ENCODE results near the gene MDFIC.

The MDFIC gene

DNA sequence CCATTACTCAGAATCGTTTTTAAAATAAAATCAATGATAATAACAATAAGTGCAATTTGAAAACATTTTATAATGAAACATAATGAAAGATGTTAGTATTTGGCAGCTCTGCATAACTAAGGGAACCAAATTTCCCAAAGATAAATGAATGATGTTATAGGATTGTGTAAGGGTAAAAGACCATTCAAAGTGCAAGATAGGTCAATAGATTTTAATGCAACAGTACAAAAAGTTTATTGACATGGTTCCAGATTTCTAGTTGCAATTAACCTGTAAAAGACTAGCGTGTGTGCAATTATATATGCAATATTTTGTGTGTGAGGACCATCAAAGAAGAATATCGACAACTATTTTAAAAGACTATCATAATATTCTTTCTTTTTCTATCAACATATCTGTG, 122.3 kb downstream of the MDFIC start:
- DNase-seq = no peak

DNA sequence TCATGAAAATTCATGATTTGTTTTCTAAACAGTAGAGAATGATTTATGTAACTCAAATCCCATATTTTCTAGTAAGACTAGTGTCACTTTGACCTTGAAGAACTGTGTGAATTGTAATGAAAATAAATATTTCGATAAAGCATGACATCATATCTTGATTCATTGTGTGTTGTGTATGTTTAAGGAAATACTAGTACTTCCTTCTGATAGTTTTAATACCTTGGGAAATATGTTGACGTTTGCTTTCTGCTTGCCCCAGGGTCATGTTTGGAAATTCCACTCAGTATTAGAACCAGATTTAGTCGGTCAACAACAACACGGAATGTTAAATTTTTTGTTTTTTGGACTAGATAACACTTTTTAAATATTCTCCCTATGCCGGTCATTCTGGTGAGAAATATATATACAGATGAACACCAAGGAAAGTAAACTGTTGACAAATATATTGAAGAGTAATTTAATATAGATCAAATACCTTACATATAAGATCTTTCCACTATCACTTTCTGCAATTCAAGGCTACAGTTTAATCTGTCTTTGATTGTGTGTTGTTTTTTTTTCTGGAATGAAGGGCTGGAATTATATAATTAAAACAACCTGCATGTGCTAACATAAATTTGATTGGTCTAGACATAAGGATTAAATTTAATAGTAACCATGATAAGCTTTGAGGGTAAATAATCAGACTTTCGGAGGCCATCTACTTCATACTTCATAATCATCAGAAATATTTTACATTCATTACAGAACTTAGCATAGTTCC, 126.2 kb downstream of the MDFIC start:
- DNase-seq = no peak

DNA sequence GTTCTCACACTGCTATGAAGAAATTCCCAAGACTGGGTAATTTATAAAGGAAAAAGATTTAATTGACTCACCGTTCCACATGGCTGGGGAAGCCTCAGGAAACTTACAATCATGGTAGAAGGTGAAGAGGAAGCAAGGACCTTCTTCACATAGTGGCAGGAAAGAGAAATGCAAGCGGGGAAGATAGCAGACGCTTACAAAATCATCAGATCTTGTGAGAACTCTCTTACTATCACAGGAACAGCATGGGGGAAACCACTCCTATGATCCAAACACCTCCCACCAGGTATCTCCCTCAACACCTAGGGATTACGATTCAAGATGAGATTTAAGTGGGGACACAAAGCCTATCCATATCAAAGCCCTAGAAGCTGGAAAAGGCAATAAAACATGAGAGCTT, 130.8 kb downstream of the MDFIC start:
- DNase-seq = no peak

DNA sequence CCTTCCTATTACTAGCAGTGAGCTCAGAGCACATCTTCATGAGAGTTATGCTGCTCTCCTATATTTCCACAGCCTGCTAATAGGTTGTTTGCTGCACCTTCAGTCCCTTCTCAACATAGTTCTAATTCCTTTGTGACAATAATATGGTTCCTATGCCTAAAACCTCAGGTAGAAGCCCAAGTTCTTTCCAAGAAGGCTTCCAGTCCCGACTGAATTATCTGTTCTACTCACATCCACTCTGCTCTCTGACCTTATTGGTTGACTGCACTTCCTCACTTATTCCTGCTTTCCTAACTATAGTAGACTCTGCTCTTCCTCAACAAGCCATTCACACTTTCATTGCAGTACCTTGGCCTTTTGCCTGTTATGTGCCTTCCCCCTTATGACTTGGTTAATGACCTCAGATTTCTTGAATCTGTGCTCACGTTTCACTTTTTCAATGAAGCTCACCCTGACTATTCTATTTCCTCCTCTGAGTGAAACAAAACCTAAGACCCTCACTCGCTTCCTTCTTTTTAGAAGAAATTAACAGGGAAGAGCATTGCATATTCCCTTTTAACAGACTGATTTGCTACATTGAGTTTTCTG, 132.7 kb downstream of the MDFIC start:
- DNase-seq = no peak

DNA sequence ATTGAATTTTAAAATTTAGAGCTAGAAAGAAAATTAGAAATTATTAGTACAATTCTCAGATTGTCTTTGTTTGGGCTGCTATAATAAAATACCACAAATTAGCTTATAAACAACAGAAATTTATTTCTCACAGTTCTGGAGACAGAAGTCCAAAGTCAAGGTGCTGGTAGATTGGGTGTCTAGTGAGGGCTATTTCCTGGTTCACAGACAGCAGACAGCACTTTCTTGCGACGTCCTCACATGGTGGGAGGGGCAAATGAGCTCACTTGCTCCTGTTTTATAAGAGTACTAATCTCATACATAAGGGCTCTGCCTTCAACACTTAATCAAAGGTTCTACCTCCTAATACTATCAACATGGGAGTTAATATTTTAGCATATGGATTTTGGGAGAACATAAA, 134.1 kb downstream of the MDFIC start:
- no peak for DNase-seq

DNA sequence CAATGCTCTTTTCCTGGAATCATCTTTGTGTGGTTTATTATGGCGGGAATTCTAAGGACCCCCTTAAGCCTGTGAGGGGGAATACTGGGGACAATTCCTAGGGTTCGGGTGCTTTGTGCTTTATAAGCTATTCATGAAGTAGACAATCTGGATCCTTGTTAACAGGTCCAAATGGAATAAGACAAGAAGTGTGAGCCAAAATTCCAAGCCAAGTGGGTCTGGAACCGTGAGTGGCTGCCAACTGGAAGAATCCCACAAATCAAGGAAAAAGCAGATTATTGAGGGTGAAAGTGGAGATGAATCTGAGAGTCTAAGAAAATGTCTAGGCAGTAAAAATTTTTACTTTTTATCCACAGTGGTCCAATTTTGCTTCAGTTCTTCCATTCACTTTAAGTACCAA, 136.8 kb downstream of the MDFIC start:
- DNase-seq = no peak

DNA sequence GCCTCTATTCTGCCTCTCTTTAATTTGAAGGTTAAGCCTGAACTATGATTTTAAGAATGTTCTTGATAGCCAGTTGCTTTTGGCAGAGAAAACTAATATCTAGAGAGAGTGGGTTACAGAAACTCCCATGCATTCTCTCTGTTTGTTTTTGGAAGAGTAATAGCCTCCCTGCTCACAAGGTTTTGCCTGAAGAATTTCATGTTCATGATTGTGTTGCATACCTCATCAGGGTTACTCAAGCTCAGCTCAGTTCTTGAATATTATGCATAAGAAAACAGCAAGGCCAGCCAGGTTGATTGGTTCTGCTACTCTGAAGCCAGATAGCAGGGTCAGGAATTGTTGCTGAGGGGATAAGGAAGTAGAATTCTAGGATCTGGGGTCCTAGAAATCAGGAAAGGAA, 137.4 kb downstream of the MDFIC start:
- DNase-seq = no peak

DNA sequence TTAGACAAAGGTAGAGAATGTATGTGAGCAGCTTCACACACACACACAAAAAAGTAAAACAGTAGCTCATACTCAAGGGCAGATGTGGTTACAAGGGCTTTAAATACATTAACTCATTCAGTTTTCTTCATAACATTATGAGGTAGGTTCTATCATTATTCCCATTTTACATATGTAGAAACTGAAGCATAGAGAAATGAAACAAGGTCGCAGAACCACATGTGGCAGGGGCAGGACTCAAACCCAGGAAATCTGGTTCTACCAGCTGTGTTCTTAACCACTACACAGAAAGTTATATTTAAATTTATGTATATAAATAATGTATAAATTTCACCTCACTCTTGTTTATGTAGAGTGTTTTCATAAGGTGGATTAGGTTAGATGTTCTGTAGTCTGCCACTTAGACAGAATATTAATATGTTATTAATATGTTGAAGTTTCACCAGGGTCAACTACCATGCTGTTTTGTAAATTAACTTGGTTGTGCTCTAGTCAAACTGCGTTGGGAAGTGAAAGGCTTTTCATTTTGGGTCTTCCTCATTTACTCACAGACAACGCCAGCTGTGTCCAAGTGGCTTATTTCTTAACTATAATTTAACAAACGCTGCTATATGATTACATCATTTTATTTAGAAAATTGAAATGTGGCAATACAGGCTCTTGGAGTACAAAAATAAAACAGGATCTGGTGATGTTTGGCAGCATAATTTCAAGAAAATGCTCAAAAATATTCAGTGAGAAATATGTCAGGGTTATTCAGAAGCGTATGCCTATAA, 138.4 kb downstream of the MDFIC start:
- no peak for DNase-seq

DNA sequence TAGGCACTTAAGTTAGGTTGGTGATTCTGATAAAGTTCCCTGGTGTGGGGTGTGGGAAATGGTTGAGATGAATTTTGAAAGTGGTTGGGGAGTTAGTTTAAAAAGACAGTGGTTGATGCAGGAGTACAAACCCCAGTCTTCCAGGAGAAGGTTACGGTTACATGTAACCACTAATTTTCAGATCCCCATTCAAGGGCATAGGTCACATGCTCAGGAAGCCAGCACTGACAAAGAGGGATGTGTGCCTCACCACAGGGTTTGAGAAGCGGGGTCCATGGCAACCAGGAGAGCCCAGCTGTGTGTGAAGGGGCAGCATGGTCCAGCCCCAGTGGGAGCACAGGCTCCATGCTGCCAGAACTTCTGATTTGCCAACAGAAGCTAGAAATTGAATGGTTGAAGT, 144.2 kb downstream of the MDFIC start:
- DNase-seq = no peak

DNA sequence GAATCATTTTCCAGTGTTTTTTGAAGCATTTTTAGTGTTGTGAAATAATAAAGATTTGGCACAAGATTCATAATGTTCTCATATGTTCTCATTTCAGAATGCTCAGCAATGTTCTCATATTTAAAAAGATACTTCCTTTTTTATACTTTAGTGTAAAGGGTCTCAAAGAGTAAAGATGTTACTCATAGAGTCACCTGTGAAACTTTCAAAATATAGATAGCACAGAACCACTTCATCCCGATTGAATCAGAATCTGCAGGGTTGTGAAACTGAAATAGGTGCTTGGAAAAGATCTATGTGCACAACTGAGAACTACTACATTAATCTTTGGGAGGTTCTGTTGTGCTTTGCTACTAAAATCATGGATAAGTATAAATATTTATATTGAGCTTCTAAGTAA, 144.7 kb downstream of the MDFIC start:
- DNase-seq = no peak

DNA sequence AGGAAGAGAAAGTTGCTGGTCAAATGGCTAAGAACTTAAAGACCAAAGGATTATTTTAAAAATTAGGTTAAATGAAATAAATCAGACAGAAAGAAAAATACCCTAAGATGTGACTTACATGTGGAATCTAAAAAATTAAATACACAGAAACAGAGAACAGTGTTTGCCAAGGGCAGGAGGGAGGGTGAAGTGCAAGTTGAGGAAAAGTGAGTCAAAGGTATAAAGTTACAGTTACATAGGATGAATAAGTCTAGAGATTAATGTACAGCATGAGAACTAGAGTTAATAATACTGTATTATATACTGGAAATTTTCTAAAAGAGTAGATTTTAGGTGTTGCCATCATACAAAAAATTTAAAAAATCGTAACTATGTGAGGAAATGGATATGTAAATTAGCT, 146.3 kb downstream of the MDFIC start:
- DNase-seq = no peak
